ENCODE measurements around the gene ERCC8. TPM values are rescaled to one million over a fixed set of nuclear protein-coding genes. Genes with fewer than 3 reads are reported as not detected.
"Not testable (repeated sequence)": the region's sequence is repeated elsewhere in the genome, so short reads cannot be mapped to it uniquely, and the experiment has no call there.

ERCC8 gene, protein sequence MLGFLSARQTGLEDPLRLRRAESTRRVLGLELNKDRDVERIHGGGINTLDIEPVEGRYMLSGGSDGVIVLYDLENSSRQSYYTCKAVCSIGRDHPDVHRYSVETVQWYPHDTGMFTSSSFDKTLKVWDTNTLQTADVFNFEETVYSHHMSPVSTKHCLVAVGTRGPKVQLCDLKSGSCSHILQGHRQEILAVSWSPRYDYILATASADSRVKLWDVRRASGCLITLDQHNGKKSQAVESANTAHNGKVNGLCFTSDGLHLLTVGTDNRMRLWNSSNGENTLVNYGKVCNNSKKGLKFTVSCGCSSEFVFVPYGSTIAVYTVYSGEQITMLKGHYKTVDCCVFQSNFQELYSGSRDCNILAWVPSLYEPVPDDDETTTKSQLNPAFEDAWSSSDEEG
- polyA plus RNA-seq (ENCODE audit: insufficient read length in 12 of 12) = 10 to 100 TPM in 10 of 12 donors, 1 to 10 TPM in 1, not detected in 1; 7.8 to 18.6 (median 15.8) TPM
- long read RNA-seq, donor 1, transcript ERCC8-201 (12 exons, 2,017 nt) = major isoform, 6 of 6 reads
- long read RNA-seq, donor 1, partial matches to known transcripts = 0 of 6 reads
- long read RNA-seq, donor 1, other reads (novel, unspliced or antisense) = 0 of 6 reads
- long read RNA-seq, donor 2, partial matches to known transcripts = 0 of 5 reads
- long read RNA-seq, donor 2, other reads (novel, unspliced or antisense) = 0 of 5 reads
- long read RNA-seq, donor 3, partial matches to known transcripts = 0 of 1 reads
- long read RNA-seq, donor 3, other reads (novel, unspliced or antisense) = 0 of 1 reads
- long read RNA-seq, donor 4, partial matches to known transcripts = 0 of 2 reads
- long read RNA-seq, donor 4, other reads (novel, unspliced or antisense) = 0 of 2 reads
- long read RNA-seq, donor 5, partial matches to known transcripts = 0 of 1 reads
- long read RNA-seq, donor 5, other reads (novel, unspliced or antisense) = 0 of 1 reads
- long read RNA-seq, donor 6, partial matches to known transcripts = 0 of 4 reads
- long read RNA-seq, donor 6, other reads (novel, unspliced or antisense) = 0 of 4 reads
- long read RNA-seq, donor 7, partial matches to known transcripts = 53 of 54 reads
- long read RNA-seq, donor 7, other reads (novel, unspliced or antisense) = 0 of 54 reads
- long read RNA-seq, donor 8, partial matches to known transcripts = 0 of 4 reads
- long read RNA-seq, donor 8, other reads (novel, unspliced or antisense) = 0 of 4 reads
- long read RNA-seq, donor 9, partial matches to known transcripts = 0 of 1 reads
- long read RNA-seq, donor 9, other reads (novel, unspliced or antisense) = 0 of 1 reads
- long read RNA-seq, donor 10, partial matches to known transcripts = 0 of 6 reads
- long read RNA-seq, donor 10, other reads (novel, unspliced or antisense) = 0 of 6 reads
- long read RNA-seq, donor 11, transcript ERCC8-201 (12 exons, 2,017 nt) = major isoform, 5 of 5 reads
- long read RNA-seq, donor 11, partial matches to known transcripts = 0 of 5 reads
- long read RNA-seq, donor 11, other reads (novel, unspliced or antisense) = 0 of 5 reads

DNA sequence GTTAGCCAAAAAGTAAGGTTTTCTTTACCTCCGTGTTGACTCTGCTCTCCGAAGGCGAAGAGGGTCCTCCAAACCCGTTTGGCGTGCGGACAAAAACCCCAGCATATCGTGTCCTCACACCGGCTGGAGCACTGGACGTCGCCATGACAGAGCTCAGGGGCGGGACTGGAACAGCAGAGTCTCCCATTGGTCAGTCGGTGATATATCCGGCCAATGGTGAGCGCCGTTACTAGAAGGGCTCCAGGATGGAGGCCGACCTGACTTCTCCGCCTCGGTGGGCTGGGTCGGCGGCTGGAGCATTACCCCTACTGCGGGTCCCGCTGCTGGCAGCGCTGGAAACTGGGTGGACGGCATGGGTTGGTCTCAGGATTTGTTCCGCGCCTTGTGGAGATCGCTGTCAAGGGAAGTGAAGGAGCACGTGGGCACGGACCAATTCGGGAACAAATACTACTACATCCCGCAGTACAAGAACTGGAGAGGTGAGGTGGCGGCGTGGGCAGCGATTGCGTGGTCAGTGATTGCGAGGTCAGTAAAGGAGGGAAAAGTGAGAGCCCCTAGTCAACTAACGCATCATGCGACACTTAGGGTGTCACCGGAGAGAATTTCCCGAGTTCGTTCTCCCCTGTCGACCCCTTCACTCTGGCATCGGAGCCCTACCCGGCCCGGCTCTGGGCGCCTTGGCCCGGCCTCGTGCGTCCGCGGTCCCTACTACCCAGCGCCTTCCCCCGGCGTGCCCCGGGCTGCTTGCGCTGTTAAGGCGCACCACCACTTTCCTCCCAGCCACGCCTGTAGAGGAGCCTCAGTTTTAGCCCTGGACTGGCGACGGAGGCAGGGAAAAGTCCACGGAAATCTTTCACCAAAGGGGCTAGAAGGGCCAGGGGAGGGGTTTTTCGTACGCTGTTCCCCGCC, at the start of gene ERCC8, which contains the start of gene NDUFAF2:
Gene ERCC8 (minus strand): TSS at position 167 of the 909 bp plus-strand sequence. CDS start 62 bp downstream, at position 105.
Gene NDUFAF2 (plus strand): TSS at position 302 of the 909 bp plus-strand sequence. CDS start 51 bp downstream, at position 353.
- DNase-seq = peak; percentile 94

DNA sequence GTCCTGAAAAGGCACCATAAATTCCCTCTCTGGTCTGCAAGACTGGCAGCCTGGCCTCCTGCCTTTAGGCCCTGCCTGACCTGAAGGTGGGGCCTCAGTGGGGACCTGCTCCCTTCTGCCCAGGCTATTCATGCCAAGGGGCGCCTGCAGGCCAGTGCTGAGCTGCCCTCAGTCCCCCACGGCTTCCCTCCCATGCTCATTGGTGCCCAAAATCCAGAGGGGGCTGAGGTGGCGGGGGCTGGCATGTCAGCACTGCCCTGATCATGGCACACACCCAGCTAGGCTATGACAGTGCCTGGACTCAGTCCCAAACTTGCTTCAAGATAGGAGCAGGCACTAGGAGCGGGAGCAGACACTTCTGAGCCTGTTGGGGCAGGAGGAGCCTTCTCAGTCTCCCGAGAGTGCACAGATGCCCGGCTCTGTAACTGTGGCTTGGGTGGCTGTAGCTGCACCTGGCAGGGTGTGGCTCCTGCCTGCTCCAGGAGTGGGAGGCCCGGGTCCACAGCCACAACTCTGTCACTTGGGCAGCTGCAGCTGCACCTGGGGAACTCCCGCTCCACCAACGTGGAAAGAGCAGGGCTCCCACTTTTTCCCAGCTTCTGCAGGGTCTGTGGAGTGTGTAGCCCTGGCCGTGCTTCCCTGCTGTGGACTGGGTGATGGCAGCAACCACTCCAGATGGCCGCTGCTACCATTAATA, 49.2 kb upstream of the ERCC8 start:
- DNase-seq = no peak

DNA sequence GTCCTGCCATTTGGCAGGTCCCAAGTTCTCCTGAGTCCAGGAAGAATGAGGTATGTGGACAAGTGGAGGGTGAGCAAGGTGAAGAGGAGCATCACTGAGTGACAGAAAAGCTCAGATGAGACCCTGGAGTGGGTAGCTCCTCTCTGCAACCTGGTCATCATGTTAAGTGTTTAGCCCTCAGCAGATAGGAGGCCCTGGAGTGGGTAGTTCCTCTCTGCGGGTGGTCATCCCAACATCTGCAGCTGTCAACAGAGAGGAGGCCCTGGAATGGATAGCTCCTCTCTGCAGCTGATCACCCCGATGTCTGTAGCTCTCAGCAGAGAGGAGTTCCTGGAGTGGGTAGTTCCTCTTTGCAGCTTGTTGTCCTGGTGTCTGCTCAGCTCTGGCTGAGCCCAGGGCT, 48.6 kb upstream of the ERCC8 start:
- DNase-seq = no peak

DNA sequence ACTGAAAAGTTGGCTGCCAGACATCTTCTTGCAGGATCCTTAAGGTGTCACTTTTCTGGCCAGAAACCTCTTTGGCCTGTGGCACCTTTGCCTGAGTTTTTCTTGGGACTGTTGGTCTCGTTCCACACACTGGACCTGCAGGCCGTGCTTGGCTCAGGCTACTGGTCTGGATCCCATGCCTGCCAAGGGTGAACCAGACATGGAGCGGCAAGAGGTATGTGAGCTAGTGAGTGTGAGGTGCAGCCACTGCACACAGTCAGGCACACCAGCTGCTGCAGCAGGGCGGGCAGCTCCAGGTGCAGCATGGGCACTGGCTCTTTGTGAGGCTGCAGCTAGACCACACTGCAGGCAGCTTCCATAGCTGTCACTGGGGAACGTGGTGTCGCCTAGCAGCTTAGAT, 48.0 kb upstream of the ERCC8 start:
- DNase-seq = no peak

DNA sequence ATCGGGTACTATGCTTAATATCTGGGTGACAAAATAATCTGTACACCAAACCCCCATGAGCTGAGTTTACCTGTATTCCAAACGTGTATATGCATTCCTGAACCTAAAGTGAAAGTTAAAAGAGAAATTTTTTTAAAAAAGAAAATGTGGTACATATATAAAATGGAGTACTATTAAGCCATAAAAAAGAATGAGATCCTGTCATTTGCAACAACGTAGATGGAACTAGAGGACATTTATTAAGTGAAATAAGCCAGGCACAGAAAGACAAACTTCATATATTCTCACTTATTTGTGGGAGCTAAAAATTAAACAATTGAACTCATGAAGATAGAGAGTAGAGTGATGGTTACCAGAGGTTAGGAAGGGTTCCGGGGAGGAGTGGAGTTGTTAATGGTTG, 44.9 kb upstream of the ERCC8 start:
- DNase-seq = no peak

DNA sequence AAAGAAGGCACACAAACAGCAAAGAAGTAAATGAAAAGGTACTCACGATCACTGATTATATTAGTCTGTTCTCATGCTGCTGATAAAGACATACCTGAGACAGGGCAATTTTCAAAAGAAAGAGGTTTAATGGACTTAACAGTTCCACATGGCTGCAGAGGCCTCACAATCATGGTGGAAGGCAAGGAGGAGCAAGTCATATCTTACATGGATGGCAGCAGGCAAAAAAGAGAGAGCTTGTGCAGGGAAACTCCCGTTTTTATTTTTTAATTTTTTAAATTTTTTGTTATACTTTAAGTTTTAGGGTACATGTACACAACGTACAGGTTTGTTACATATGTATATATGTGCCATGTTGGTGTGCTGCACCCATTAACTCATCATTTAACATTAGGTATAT, 37.3 kb upstream of the ERCC8 start:
- not testable (repeated sequence) for DNase-seq

DNA sequence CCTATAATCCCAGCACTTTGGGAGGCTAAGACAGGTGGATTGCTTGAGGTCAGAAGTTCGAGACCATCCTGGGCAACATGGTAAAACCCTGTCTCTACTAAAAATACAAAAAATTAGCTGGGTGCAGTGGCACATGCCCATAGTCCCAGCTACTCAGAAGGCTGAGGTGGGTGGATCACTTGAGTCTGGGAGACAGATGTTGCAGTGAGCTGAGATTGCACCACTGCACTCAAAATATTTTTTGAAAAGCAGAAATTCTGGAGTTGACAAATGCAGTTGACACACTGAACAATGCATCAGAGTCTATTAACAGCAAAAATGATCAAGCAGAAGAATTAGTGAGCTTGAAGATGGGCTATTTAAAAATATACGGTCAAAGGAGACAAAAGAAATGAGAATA, 35.6 kb upstream of the ERCC8 start:
- DNase-seq = no peak

DNA sequence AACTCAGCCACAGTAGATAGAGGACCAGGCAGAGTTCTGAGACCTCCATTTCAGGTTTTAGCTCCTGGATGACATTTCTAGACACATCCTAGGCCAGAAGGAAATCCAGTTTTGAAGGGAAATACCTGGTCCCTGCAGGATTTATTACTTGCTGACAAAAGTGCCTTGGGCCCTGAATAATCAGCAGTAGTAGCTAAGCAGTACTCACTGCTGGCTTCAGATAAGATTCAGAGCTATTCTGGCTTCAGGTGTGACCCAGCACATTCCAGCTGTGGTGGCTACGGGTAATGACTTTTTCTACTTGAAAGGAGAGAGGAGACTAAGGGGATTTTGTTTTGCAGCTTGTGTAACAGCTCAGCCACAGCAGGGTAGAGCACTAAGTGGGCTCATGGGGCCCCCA, 34.1 kb upstream of the ERCC8 start:
- DNase-seq = no peak

DNA sequence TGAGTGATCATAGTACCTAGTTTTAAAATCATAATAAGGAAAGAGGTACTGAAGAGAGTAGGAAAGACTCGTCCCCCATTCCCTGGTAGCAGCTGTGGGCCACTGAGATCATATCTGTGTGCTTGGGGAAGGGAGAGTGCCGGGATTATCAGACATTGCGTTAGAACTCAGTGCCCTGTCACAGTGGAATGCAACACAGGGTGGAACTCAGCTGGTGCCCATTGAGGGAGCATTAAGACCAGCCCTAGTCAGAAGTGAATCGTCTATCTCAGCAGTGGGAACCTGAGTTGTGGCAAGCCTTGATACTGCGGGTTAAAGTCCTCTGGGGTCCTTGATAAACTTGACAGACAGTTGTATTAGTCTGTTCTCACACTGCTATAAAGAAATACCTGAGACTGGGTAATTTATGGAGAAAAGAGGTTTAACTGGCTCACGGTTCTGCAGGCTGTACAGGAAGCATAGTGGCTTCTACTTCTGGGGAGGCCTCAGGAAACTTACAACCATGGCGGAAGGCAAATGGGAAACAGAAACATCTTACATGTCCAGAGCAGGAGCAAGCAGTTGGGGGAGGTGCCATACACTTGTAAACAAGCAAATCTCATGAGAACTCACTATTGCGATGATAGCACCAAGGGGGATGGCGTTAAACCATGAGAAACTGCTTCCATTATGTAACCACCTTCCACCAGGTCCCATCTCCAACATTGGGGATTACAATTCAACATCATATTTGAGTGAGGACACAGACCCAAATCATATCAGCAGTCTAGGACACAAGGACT, 33.3 kb upstream of the ERCC8 start:
- no peak for DNase-seq

DNA sequence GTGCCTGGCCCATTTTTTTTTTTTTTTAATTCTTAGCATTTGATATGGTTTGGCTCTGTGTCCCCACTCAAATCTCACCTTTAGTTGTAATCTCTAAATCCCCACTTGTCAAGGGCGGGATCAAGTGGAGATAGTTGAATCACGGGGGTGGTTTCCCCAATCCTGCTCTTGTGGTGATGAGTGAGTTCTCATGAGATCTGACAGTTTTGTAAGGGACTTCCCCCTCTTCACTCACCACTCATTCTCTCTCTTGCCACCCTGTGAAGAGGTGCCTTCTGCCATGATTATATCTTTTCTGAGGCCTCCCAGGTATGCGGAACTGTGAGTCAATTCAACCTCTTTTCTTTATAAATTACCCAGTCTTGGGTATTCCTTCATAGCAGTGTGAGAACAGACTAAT, 27.4 kb upstream of the ERCC8 start:
- DNase-seq = no peak

DNA sequence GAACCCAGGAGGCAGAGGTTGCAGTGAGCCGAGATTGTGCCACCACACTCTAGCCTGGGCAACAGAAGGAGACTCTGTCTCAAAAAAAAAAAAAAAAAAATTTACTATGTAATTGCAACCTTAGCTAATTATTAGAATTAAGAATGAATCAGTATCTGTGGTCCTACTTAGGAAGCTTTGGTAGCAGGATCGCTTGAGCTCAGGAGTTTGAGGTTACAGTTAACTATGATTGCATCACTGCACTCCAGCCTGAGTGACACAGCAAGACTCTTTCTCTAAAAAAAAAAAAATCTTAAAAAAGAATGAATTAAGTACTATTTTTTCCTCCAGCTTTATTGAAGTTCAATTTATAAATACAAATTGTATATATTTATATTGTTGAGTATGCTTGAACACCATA, 16.8 kb upstream of the ERCC8 start:
- DNase-seq = no peak

DNA sequence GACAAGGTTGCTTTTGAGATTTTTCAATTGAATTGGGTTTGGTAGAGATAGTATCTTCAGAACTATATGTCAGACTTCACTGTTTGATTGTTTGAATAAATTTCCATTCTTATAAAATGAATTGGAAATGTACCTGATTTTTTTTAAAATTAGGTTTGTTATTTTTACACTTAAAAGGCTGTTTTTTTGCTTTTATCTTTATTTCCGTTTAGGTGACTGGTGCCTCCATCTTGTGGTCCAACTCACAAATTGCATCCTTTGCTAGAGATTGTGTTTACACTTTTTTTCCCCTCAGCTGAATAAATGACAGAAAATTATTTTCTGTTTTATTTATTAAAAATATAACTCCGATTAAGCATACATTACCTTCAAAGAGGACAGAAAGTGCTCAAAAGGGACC, 15.7 kb upstream of the ERCC8 start:
- no peak for DNase-seq

DNA sequence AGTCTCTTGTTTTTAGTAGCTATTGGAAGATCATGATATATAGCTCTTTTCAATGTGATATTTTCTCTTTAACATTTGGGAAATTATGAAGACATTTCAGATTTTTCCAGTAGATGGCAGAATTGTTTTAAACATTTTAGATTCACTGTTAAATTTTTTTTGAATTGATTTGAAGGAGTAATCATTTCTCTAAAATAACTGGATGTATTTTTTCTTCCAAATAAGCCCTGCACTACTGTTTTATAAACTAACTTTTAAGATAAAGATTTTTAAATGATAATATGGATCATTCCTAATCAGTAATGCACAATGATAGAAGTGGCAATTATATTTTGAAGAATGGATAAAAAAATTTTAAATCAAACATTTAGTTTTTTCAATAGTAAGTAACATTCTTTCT, 14.3 kb upstream of the ERCC8 start:
- DNase-seq = peak; percentile 14

DNA sequence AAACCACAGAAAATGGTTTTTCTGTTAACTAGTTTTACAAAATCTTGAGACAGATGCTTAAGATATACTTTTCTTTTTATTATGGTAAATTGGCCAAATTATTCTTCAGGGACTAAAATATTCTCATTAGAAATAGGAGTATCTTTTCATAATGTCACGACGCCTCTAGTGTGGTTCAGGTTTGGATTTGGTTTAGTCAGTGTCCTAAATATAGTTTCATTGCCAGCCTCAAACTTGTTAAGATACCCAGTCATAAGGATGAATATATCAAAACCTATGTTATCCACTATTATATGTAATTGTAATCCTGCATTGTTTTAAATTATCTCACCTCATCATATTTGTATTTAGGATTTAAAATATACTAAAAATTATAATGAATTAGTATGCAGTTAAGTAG, 13.8 kb upstream of the ERCC8 start:
- no peak for DNase-seq

DNA sequence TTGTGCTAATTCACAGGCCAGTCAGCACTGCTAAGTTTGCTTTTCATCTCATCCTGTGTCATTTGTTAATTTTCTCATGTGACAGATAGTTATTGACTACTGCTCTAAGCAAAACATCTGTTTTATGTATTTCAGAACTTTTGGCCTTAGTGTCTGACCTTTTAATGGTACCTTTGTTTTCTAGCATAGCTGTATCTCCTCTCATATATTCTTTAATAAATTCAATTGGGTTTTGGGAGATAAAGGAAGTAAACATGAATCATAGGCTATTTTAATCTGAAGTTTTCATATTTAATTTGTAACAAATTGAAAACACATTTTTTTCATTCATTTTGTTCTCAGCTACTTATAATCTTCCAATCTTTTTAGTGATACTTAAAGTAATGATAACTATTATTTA, 13.2 kb upstream of the ERCC8 start:
- no peak for DNase-seq

DNA sequence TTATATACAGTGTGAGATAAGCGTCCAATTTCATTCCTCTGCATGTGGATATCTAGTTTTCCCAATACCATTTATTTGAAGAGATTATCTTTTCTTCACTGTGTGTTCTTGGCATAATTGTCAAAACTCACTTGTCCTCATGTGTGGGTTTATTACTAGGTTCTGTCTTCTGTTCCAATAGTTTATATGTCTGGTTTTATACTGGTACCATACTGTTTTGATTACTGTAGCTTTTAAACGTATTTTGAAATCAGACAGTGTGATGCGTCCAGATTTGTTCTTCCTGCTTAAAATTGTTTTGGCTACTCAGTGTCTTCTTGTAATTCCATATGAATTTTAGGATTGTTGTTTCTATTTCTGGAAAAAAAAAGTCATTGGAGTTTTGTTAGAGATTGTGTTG, 10.4 kb upstream of the ERCC8 start:
- no peak for DNase-seq

DNA sequence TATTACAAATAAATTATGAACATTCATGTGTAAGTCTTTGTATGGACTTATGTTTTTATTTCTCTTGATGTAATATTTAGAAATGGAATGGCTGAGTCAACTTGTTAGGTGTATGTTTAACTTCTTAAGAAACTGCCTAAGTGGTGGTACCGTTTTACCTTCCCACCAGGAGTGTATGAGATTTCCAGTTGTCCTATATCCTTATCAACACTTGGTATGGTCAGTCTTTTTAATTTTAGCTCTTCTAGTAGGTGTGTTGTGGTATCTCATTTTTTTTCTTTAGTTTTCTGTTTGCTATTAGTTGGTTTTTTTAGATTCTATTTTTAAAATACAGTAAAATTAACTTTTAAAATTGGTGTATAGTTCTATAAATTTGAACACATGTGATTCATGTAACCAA, 3.9 kb upstream of the ERCC8 start:
- no peak for DNase-seq

DNA sequence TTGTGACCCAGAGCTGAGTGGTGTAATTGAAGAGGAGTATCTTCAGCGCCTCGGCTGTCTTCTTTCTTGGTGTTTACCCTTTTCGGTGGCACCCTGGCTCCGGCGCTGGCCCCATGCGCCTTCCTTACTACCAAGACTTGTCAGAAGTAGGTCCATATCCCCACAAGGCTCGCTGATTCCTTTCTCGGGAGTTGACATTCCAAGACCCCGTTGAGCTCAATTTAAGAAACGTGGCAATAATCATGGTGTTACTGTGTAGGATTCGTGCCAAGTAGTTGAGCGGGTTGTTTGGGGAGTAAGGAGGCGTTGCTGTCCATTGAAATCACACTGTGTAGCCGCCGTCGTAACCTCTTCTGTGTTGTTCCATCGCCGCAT, 930 bp upstream of the ERCC8 start:
- DNase-seq = peak; percentile 48

DNA sequence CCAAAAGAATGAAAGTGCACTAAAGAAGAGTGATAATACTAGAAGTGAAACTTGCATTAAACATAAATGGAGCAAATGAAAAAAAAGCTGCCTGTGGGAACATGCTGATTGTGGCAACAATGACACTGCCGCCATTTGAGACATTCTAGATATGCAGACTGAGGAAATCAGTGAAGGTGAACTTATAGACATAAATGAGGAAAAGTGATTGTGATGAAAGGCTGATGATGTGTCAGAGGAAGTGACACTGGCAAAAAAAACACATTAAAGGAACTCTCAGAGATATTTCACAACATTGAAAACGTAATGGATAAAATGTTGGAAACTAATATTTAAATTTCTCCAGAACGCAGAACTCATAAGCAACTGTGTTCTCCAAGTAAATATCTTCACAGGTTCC, 1.2 kb downstream of the ERCC8 start:
- DNase-seq = no peak
